HL-60 (cell line): ENCODE results near the gene BSN.

Experiments
- DNase-seq, 2 experiments: peaks; one replicate each; pipeline ENCODE4 v3.0.0-alpha.2; 2010 to 2020; ENCODE audit warnings: low read depth in 1 of 2, low spot score in 1 of 2
- H3K27ac ChIP-seq: fragments of 250-450 bp; sonication (Bioruptor Pico); replicated peaks from 2 replicates; pipeline ENCODE4 v1.5.1; 2020; ENCODE audit warnings: mild to moderate bottlenecking, moderate library complexity
- H3K27me3 ChIP-seq: fragments of 250-450 bp; sonication (Bioruptor Pico); 2 replicates; pipeline ENCODE4 v1.5.1; 2021; ENCODE audit warnings: mild to moderate bottlenecking, moderate library complexity; ENCODE audit not compliant: insufficient read depth, poor library complexity, severe bottlenecking
- H3K4me3 ChIP-seq: replicated peaks from 2 replicates; pipeline ENCODE4 v1.5.1; 2011; ENCODE audit warnings: mild to moderate bottlenecking, control low read depth, low read length; ENCODE audit not compliant: insufficient read depth
- CTCF ChIP-seq: IDR thresholded peaks from one replicate; pipeline ENCODE4 v1.5.1; 2011; ENCODE audit warnings: low read length, control low read depth, inconsistent platforms; ENCODE audit not compliant: insufficient read depth
- GABPA ChIP-seq: IDR thresholded peaks from 2 replicates; pipeline ENCODE4 v1.6.1; 2012; ENCODE audit warnings: low read depth
- POLR2AphosphoS5 ChIP-seq: IDR thresholded peaks from 2 replicates; pipeline ENCODE4 v1.6.1; 2012; ENCODE audit warnings: low read depth
- REST ChIP-seq: IDR thresholded peaks from 2 replicates; pipeline ENCODE4 v1.6.1; 2012; ENCODE audit warnings: low read depth; ENCODE audit not compliant: insufficient replicate concordance
- SPI1 ChIP-seq: IDR thresholded peaks from 2 replicates; pipeline ENCODE4 v1.6.1; 2012; ENCODE audit warnings: low read depth, mild to moderate bottlenecking, borderline replicate concordance

The BSN gene

GRCh38 chr3:49511639-49512038 is 42.6 kb upstream of the BSN start:
- TF ChIP-seq REST = no peak
- H3K27me3 ChIP-seq = no peaks in the 10 kb centered on the region
- no peak for DNase-seq
- H3K27ac ChIP-seq = no peak overlapping the region
- H3K4me3 ChIP-seq = no peak overlapping the region

- H3K27ac ChIP-seq = no peak overlapping the region
- TF ChIP-seq GABPA = no peak
- TF ChIP-seq POLR2AphosphoS5 = no peak
- no peaks in the 10 kb centered on the region for H3K27me3 ChIP-seq
These were observed 41.4 kb upstream of the BSN start for GRCh38 chr3:49512781-49513355.

GRCh38 chr3:49513494-49514124 is 40.7 kb upstream of the BSN start:
- TF ChIP-seq REST = no peak
- TF ChIP-seq POLR2AphosphoS5 = no peak
- TF ChIP-seq SPI1 = no peak
- no peak for TF ChIP-seq GABPA
- no peak for TF ChIP-seq CTCF
- no peak for DNase-seq
- no peaks in the 10 kb centered on the region for H3K27me3 ChIP-seq
- H3K4me3 ChIP-seq = no peak overlapping the region
- no peak overlapping the region for H3K27ac ChIP-seq

More at GRCh38 chr3:49512781-49513355, 41.4 kb upstream of the BSN start:
- H3K4me3 ChIP-seq = no peak overlapping the region
- no peak for DNase-seq

- no peak for DNase-seq
- no peak overlapping the region for H3K4me3 ChIP-seq
- H3K27ac ChIP-seq = no peak overlapping the region
- TF ChIP-seq GABPA (no peak), SPI1 (no peak), POLR2AphosphoS5 (no peak), CTCF (no peak), REST (no peak)
- H3K27me3 ChIP-seq = no peaks in the 10 kb centered on the region
These were observed 36.3 kb upstream of the BSN start for GRCh38 chr3:49518016-49518415.
